ENCODE data around the gene ATP13A3.

DNA sequence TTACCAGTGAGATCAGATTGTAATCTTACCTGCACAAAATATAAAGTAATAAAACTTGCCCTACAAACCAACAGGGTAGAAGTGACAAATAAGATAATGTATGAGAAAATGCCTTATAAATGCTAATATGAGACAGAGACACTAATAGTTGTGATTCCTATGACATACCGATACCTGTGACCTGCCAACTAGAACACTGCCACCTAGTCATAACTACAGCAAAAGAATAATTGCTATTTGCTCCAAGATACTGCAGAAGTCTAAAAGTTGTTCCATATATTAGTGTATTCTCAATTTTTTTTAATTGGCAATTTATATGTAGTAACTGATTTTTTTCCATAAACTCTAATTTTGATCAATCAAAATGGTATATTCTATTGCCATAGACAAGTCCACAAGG, 62.4 kb downstream of the ATP13A3 start:
- no peak for TF ChIP-seq PREB (CRISPR knock-in tag; IDR thresholded peaks at IDR 0.05; ENCODE audit: borderline replicate concordance)
- TF ChIP-seq, protein P1, sequence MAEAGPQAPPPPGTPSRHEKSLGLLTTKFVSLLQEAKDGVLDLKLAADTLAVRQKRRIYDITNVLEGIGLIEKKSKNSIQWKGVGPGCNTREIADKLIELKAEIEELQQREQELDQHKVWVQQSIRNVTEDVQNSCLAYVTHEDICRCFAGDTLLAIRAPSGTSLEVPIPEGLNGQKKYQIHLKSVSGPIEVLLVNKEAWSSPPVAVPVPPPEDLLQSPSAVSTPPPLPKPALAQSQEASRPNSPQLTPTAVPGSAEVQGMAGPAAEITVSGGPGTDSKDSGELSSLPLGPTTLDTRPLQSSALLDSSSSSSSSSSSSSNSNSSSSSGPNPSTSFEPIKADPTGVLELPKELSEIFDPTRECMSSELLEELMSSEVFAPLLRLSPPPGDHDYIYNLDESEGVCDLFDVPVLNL (CRISPR knock-in tag; IDR thresholded peaks at IDR 0.05; ENCODE audit: borderline replicate concordance, low read depth) = no peak
- TF ChIP-seq CTCF (IDR thresholded peaks at IDR 0.05) = no peak
- no peak for TF ChIP-seq ESRRA (CRISPR knock-in tag; IDR thresholded peaks at IDR 0.05; ENCODE audit: borderline replicate concordance)
- TF ChIP-seq, protein P2, sequence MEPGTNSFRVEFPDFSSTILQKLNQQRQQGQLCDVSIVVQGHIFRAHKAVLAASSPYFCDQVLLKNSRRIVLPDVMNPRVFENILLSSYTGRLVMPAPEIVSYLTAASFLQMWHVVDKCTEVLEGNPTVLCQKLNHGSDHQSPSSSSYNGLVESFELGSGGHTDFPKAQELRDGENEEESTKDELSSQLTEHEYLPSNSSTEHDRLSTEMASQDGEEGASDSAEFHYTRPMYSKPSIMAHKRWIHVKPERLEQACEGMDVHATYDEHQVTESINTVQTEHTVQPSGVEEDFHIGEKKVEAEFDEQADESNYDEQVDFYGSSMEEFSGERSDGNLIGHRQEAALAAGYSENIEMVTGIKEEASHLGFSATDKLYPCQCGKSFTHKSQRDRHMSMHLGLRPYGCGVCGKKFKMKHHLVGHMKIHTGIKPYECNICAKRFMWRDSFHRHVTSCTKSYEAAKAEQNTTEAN (CRISPR knock-in tag; IDR thresholded peaks at IDR 0.05) = no peak
- TF ChIP-seq ATF1 (CRISPR knock-in tag; IDR thresholded peaks at IDR 0.05) = no peak
- no peak for TF ChIP-seq CREM (CRISPR knock-in tag; IDR thresholded peaks at IDR 0.05)
- TF ChIP-seq, protein P3, sequence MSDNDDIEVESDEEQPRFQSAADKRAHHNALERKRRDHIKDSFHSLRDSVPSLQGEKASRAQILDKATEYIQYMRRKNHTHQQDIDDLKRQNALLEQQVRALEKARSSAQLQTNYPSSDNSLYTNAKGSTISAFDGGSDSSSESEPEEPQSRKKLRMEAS (CRISPR knock-in tag; IDR thresholded peaks at IDR 0.05) = no peak
- no peak for TF ChIP-seq TP53 (CRISPR knock-in tag; IDR thresholded peaks at IDR 0.05)
- TF ChIP-seq MYBL2 (CRISPR knock-in tag; IDR thresholded peaks at IDR 0.05) = no peak
- no peak for TF ChIP-seq NFE2L1 (CRISPR knock-in tag; IDR thresholded peaks at IDR 0.05)
- no peak for TF ChIP-seq ELF4 (CRISPR knock-in tag; IDR thresholded peaks at IDR 0.05; ENCODE audit: low read depth)
- no peak for TF ChIP-seq ZBTB21 (CRISPR knock-in tag; IDR thresholded peaks at IDR 0.05; ENCODE audit: borderline replicate concordance)
- TF ChIP-seq TEAD1 (CRISPR knock-in tag; IDR thresholded peaks at IDR 0.05) = no peak

All from WTC11 (cell line).